A673 (cell line): ENCODE data around the gene SLC35E4.

Experiments used
- EZH2 ChIP-seq: fragments of 200-600 bp; sonication (generic); IDR thresholded peaks from 2 replicates; pipeline ENCODE4 v1.6.1; 2017; ENCODE audit warnings: borderline replicate concordance, low read depth, mild to moderate bottlenecking, mixed read lengths, antibody characterized with exemption, low read length; ENCODE audit not compliant: poor library complexity, severe bottlenecking
- TF ChIP-seq, protein P1 (sequence below): fragments of 300-800, 200-600 bp; sonication (generic); conservative IDR thresholded peaks from 2 replicates; pipeline ENCODE4 v1.5.1; 2017; ENCODE audit warnings: low read depth, mild to moderate bottlenecking, antibody characterized with exemption, low read length, moderate library complexity, mixed read lengths

DNA sequence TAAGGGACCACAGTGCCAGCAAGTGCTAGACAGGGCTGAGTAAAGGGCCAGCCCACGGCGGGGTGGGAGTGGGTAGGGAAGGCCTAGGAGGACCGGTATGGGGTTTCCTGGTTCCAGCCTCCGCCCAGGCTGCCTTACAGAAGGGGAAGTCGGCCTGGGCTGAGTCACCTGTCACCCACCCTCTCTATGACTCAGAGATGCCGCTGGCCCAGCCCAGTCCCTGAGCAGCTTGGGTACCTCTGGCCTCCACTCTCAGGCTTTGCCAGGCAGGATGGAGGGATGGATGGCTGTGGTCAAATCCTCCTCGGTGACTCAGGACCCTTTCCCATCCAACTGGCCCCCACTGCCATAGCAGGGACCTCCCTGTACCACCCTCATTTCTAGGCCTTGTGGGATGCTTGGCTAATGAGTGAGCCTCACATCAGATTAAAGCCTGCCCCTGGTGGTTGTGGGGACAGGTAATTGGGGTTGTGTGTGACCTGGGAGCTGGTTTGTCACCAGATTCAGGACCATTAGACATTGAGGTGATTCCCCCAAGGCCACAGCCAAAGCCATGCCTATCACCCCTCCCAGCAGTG lies 13.9 kb downstream of the SLC35E4 start:
- no peak for TF ChIP-seq EZH2
- TF ChIP-seq, protein P1, sequence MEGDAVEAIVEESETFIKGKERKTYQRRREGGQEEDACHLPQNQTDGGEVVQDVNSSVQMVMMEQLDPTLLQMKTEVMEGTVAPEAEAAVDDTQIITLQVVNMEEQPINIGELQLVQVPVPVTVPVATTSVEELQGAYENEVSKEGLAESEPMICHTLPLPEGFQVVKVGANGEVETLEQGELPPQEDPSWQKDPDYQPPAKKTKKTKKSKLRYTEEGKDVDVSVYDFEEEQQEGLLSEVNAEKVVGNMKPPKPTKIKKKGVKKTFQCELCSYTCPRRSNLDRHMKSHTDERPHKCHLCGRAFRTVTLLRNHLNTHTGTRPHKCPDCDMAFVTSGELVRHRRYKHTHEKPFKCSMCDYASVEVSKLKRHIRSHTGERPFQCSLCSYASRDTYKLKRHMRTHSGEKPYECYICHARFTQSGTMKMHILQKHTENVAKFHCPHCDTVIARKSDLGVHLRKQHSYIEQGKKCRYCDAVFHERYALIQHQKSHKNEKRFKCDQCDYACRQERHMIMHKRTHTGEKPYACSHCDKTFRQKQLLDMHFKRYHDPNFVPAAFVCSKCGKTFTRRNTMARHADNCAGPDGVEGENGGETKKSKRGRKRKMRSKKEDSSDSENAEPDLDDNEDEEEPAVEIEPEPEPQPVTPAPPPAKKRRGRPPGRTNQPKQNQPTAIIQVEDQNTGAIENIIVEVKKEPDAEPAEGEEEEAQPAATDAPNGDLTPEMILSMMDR = no peak
